CD4-positive, CD25-positive, alpha-beta regulatory T cell (primary cell): ENCODE results near the gene ASB18. TPM values are rescaled to one million over a fixed set of nuclear protein-coding genes. Genes with fewer than 3 reads are reported as not detected.

Source experiments
- ATAC-seq, 2 donors: fragments of 150-1000 bp; cut with Tn5 transposase; one replicate each; pipeline ENCODE4 v1.10.0; 2021; ENCODE audit warnings: low read depth in 2 of 2, moderate number of reproducible peaks in 2 of 2, moderate library complexity in 1 of 2
- DNase-seq, 3 donors: peaks; one replicate each; pipeline versions ENCODE4 v3.0.0 to v3.0.0-alpha.2; 2012 to 2022; ENCODE audit warnings: mixed read lengths in 1 of 3
- H3K27ac ChIP-seq: one replicate; pipeline ENCODE4 v1.7.0; 2013; ENCODE audit warnings: mild to moderate bottlenecking, low read length; ENCODE audit not compliant: insufficient read depth, poor library complexity, severe bottlenecking
- H3K27me3 ChIP-seq: one replicate; pipeline ENCODE4 v1.7.0; 2013; ENCODE audit warnings: low read length; ENCODE audit not compliant: control insufficient read depth, insufficient read depth
- H3K36me3 ChIP-seq: one replicate; pipeline ENCODE4 v1.7.0; 2013; ENCODE audit warnings: mild to moderate bottlenecking, low read length, moderate library complexity; ENCODE audit not compliant: control insufficient read depth, insufficient read depth
- H3K4me1 ChIP-seq: 2 replicates; pipeline ENCODE4 v1.7.0; 2013; ENCODE audit warnings: mild to moderate bottlenecking, low read length; ENCODE audit not compliant: insufficient read depth, control insufficient read depth, poor library complexity, severe bottlenecking
- H3K4me3 ChIP-seq: one replicate; pipeline ENCODE4 v1.7.0; 2013; ENCODE audit warnings: low read depth, mild to moderate bottlenecking, low read length, moderate library complexity
- H3K9me3 ChIP-seq, 2 experiments: 1 replicate in 1 of 2; 2 replicates in 1 of 2; pipeline ENCODE4 v1.7.0; 2013; ENCODE audit warnings: low read length in 2 of 2, mild to moderate bottlenecking in 1 of 2, moderate library complexity in 1 of 2; ENCODE audit not compliant: control insufficient read depth in 2 of 2
- H3K27ac Mint-ChIP-seq, 3 donors: one replicate each; pipeline ENCODE4 v1.8.0; 2020 to 2022; ENCODE audit warnings: mild to moderate bottlenecking in 3 of 3, mixed read lengths in 3 of 3, moderate library complexity in 2 of 3
- H3K27me3 Mint-ChIP-seq: one replicate; pipeline ENCODE4 v1.8.0; 2022; ENCODE audit warnings: mild to moderate bottlenecking, mixed read lengths
- H3K36me3 Mint-ChIP-seq: one replicate; pipeline ENCODE4 v1.8.0; 2020; ENCODE audit warnings: mixed read lengths
- H3K4me1 Mint-ChIP-seq, 4 donors: one replicate each; pipeline ENCODE4 v1.8.0; 2020 to 2022; ENCODE audit warnings: mixed read lengths in 4 of 4, mild to moderate bottlenecking in 1 of 4
- H3K4me3 Mint-ChIP-seq, 4 donors: one replicate each; pipeline ENCODE4 v1.8.0; 2020 to 2022; ENCODE audit warnings: mild to moderate bottlenecking in 4 of 4, mixed read lengths in 4 of 4, moderate library complexity in 3 of 4
- H3K9me3 Mint-ChIP-seq, 7 donors: one replicate each; pipeline ENCODE4 v1.8.0; 2020 to 2022; ENCODE audit warnings: mixed read lengths in 7 of 7, mild to moderate bottlenecking in 3 of 7, moderate library complexity in 2 of 7
- polyA plus RNA-seq, 4 donors: library from polyadenylated mRNA; unstranded; fragments of 300-500 nt; fragmentation: Illumina TruSeq; gene quantifications; one replicate each; pipeline ENCODE4 v1.2.3, GENCODE V29; 2021
- total RNA-seq: library from RNA; stranded (reverse); gene quantifications from one replicate; pipeline ENCODE4 v1.2.3, GENCODE V29; 2022

ASB18 gene
- total and polyA plus RNA-seq, 5 donors from 2014 or later, result not detected

DNA sequence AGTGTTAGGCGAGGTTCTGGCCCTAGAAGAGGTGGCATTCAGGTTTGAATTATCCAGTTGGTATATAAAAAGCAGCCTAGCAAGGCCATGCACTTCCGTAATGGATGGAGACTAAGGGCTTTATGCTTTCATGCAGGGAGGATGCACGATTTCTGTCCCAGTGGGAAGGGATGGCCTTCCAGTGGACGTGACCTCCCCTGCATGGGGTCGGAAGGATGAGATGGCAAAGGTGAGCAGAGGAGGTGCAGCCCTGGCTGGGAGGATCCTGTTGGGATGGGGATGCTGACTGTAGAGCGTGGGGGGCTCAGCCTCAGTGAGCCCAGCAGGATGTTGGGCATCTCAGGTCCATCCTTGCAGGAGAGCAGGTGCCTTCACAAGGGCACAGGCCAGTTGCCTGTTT, 4.8 kb downstream of the ASB18 start:
- DNase-seq (no peak), ATAC-seq (no peak)
- peaks cover 0 to 7% of the 10 kb centered on the region in 2 experiments for H3K9me3 ChIP-seq
- Mint-ChIP-seq H3K4me3 (no peak overlapping the region), H3K36me3 (no peaks in the 10 kb centered on the region), H3K27ac (no peak overlapping the region), H3K9me3 (peaks cover 0 to 11% (median 2%) of the 10 kb centered on the region in 7 donors), H3K4me1 (no peaks in the 10 kb centered on the region), H3K27me3 (no peaks in the 10 kb centered on the region)
- no peaks in the 10 kb centered on the region for H3K4me1 ChIP-seq
- no peaks in the 10 kb centered on the region for H3K27me3 ChIP-seq
- H3K27ac ChIP-seq, result no peak overlapping the region
- no peaks in the 10 kb centered on the region for H3K36me3 ChIP-seq
- H3K4me3 ChIP-seq, result no peak overlapping the region

- no peak for ATAC-seq
- H3K9me3 Mint-ChIP-seq, result peaks cover 0 to 11% (median 1%) of the 10 kb centered on the region in 7 donors
- H3K27me3 Mint-ChIP-seq, result no peaks in the 10 kb centered on the region
- H3K27ac ChIP-seq, result no peak overlapping the region
- no peaks in the 10 kb centered on the region for H3K36me3 Mint-ChIP-seq
- no peaks in the 10 kb centered on the region for H3K4me1 ChIP-seq
- H3K4me3 ChIP-seq, result no peak overlapping the region
- no peaks in the 10 kb centered on the region for H3K27me3 ChIP-seq
- no peak overlapping the region for H3K27ac Mint-ChIP-seq
- no peak overlapping the region for H3K4me3 Mint-ChIP-seq
- no peaks in the 10 kb centered on the region for H3K36me3 ChIP-seq
- H3K9me3 ChIP-seq, result peaks cover 0 to 7% of the 10 kb centered on the region in 2 experiments
- H3K4me1 Mint-ChIP-seq, result no peaks in the 10 kb centered on the region
- DNase-seq, result no peak
Measured at GRCh38 chr2:236257575-236257974, 6.6 kb downstream of the ASB18 start.

DNA sequence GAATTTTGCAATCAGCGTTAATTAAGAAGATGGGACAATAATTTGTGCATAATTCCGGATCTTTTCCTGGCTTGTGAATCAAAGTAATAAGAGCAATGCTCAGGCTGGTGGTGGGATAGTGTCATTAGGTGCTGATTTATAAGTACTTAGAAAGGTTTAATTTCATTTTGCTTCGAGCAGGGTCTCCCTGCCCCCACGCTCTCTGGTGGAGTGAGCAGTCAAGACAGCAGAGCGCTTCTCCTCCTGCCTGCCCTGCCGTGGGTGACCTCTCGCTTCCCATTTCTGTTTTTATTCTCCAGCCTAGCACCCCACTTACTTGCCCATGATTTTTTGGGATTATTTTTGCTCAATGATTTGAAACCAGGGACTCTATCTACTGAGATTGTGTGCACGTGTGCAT, 7.1 kb downstream of the ASB18 start:
- no peak overlapping the region for H3K27ac ChIP-seq
- Mint-ChIP-seq H3K36me3 (no peaks in the 10 kb centered on the region), H3K9me3 (peaks cover 0 to 11% (median 1%) of the 10 kb centered on the region in 7 donors), H3K4me3 (no peak overlapping the region), H3K4me1 (no peaks in the 10 kb centered on the region), H3K27me3 (no peaks in the 10 kb centered on the region), H3K27ac (no peak overlapping the region)
- no peak for DNase-seq
- H3K9me3 ChIP-seq, result peaks cover 0 to 2% of the 10 kb centered on the region in 2 experiments
- H3K27me3 ChIP-seq, result no peaks in the 10 kb centered on the region
- H3K4me1 ChIP-seq, result no peaks in the 10 kb centered on the region
- no peak overlapping the region for H3K4me3 ChIP-seq
- no peaks in the 10 kb centered on the region for H3K36me3 ChIP-seq
- no peak for ATAC-seq

DNA sequence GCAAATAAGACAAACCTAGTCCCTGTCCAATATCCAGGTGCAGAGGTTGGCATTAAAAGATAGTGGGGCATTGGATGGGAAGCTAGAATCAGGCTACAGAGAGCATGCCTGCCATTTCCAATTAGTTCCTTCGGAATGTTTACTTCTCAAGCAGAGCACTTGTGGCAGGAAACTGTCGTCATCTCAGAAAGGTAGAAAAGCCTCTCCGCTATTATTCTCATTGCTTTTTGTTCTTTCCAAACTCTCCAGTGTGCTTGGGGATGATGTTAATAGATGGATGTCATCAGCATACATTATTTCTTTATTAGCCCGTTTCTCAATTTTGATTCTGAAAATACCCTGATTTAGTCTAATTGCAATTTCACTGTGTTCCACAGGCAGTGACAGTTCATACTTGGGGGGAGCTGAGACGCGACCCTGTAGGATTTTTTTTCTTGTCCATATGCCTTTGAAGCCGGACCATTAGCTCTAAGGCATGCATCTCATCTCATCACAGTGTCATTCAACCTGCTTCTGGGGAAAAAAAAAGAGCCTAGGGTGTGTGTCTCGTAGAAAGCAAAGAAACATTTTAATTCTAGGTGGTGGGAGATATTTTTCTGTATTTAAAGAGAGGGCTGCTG, 7.7 kb downstream of the ASB18 start:
- H3K27ac ChIP-seq, result no peak overlapping the region
- no peaks in the 10 kb centered on the region for H3K4me1 Mint-ChIP-seq
- no peaks in the 10 kb centered on the region for H3K27me3 Mint-ChIP-seq
- H3K27ac Mint-ChIP-seq, result no peak overlapping the region
- H3K36me3 ChIP-seq, result no peaks in the 10 kb centered on the region
- H3K4me3 Mint-ChIP-seq, result no peak overlapping the region
- H3K4me1 ChIP-seq, result no peaks in the 10 kb centered on the region
- H3K9me3 Mint-ChIP-seq, result peaks cover 0 to 4% (median 0%) of the 10 kb centered on the region in 7 donors
- H3K36me3 Mint-ChIP-seq, result no peaks in the 10 kb centered on the region
- ATAC-seq (no peak), DNase-seq (no peak)
- H3K27me3 ChIP-seq, result no peaks in the 10 kb centered on the region
- no peaks in the 10 kb centered on the region for H3K9me3 ChIP-seq
- H3K4me3 ChIP-seq, result no peak overlapping the region

DNA sequence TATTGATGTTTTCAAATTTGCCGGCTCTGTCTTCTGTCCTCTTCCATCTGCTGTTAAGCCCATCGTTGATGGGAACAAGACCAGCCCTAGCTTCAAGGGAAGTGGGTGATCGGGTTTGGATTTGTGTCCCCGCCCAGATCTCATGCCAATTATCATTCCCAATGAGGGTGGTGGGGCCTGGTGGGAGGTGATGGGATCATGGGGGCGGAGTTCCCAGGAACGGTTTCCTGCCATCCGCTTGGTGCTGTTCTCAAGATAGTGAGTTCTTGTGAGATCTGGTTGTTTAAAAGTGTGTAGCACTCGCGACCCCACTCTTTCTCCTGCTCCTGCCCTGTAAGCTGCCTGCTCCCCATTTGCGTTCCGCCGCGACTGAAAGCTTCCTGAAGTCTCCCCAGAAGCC, 9.5 kb downstream of the ASB18 start:
- H3K36me3 Mint-ChIP-seq, result no peaks in the 10 kb centered on the region
- Histone ChIP-seq H3K27me3 (no peaks in the 10 kb centered on the region), H3K4me3 (no peak overlapping the region), H3K4me1 (no peaks in the 10 kb centered on the region), H3K9me3 (no peaks in the 10 kb centered on the region), H3K27ac (no peak overlapping the region), H3K36me3 (no peaks in the 10 kb centered on the region)
- DNase-seq, result no peak
- no peaks in the 10 kb centered on the region for H3K27me3 Mint-ChIP-seq
- no peak for ATAC-seq
- peak overlapping the region in 1 of 3 donors; percentile 57 for H3K27ac Mint-ChIP-seq
- H3K4me3 Mint-ChIP-seq, result no peak overlapping the region
- no peaks in the 10 kb centered on the region for H3K4me1 Mint-ChIP-seq
- H3K9me3 Mint-ChIP-seq, result peaks cover 0 to 3% (median 0%) of the 10 kb centered on the region in 7 donors

GRCh38 chr2:236254001-236254400, 10.2 kb downstream of the ASB18 start:
- Mint-ChIP-seq H3K4me1 (no peaks in the 10 kb centered on the region), H3K27me3 (no peaks in the 10 kb centered on the region), H3K36me3 (no peaks in the 10 kb centered on the region), H3K27ac (no peak overlapping the region), H3K9me3 (peaks cover 0 to 1% (median 0%) of the 10 kb centered on the region in 7 donors), H3K4me3 (no peak overlapping the region)
- H3K4me3 ChIP-seq, result no peak overlapping the region
- H3K27me3 ChIP-seq, result no peaks in the 10 kb centered on the region
- no peaks in the 10 kb centered on the region for H3K36me3 ChIP-seq
- no peak for DNase-seq
- no peaks in the 10 kb centered on the region for H3K4me1 ChIP-seq
- no peaks in the 10 kb centered on the region for H3K9me3 ChIP-seq
- no peak overlapping the region for H3K27ac ChIP-seq
- no peak for ATAC-seq

DNA sequence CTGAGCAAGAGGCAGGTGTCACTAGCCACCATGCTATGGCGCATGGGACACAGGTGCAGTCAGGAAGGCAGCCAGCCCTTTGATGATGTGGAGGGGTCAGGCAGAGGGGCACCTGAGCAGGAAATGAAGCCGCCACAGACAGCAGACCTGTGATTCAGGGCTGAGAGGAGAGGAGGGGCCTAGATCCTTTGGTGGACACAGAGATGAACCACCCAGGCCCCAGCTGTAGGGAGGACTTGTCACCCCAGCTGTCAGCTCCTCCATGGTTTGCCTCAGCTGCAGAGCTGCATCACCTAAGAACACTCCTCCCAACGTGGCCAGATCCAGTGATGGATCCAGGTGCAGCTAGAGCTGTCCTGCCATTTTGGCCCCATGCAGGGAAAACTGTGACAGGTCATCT, 11.6 kb downstream of the ASB18 start:
- H3K27ac ChIP-seq, result no peak overlapping the region
- Mint-ChIP-seq H3K27me3 (no peaks in the 10 kb centered on the region), H3K4me1 (no peaks in the 10 kb centered on the region)

GRCh38 chr2:236250909-236251579, 13.2 kb downstream of the ASB18 start:
- H3K9me3 Mint-ChIP-seq, result peaks cover 0 to 1% (median 0%) of the 10 kb centered on the region in 7 donors
- H3K4me1 Mint-ChIP-seq, result no peaks in the 10 kb centered on the region
- no peaks in the 10 kb centered on the region for H3K4me1 ChIP-seq
- H3K4me3 ChIP-seq, result no peak overlapping the region
- no peaks in the 10 kb centered on the region for H3K27me3 ChIP-seq
- H3K4me3 Mint-ChIP-seq, result no peak overlapping the region
- no peak for DNase-seq
- H3K27me3 Mint-ChIP-seq, result no peaks in the 10 kb centered on the region
- no peak overlapping the region for H3K27ac Mint-ChIP-seq
- H3K27ac ChIP-seq, result no peak overlapping the region
- no peaks in the 10 kb centered on the region for H3K36me3 ChIP-seq
- no peak for ATAC-seq
- no peaks in the 10 kb centered on the region for H3K9me3 ChIP-seq
- H3K36me3 Mint-ChIP-seq, result no peaks in the 10 kb centered on the region

More for the DNA sequence above, 11.6 kb downstream of the ASB18 start:
- H3K9me3 Mint-ChIP-seq, result peaks cover 0 to 1% (median 0%) of the 10 kb centered on the region in 7 donors
- H3K4me1 ChIP-seq, result no peaks in the 10 kb centered on the region
- H3K36me3 Mint-ChIP-seq, result no peaks in the 10 kb centered on the region
- H3K36me3 ChIP-seq, result no peaks in the 10 kb centered on the region
- no peaks in the 10 kb centered on the region for H3K27me3 ChIP-seq
- H3K4me3 ChIP-seq, result no peak overlapping the region
- ATAC-seq (no peak), DNase-seq (no peak)
- H3K27ac Mint-ChIP-seq, result no peak overlapping the region
- no peak overlapping the region for H3K4me3 Mint-ChIP-seq
- no peaks in the 10 kb centered on the region for H3K9me3 ChIP-seq
